ENCODE results near the gene CTRB2. TPM values are rescaled to one million over a fixed set of nuclear protein-coding genes. Genes with fewer than 3 reads are reported as not detected.
A peak's percentile ranks its signal among the peaks of the same experiment; 100 is the strongest.

Gene CTRB2
- polyA plus RNA-seq, 3 donors, result not detected

GRCh38 chr16:75203096-75203495, 3.9 kb downstream of the CTRB2 start:
- H3K27ac Mint-ChIP-seq, result no peak overlapping the region

DNA sequence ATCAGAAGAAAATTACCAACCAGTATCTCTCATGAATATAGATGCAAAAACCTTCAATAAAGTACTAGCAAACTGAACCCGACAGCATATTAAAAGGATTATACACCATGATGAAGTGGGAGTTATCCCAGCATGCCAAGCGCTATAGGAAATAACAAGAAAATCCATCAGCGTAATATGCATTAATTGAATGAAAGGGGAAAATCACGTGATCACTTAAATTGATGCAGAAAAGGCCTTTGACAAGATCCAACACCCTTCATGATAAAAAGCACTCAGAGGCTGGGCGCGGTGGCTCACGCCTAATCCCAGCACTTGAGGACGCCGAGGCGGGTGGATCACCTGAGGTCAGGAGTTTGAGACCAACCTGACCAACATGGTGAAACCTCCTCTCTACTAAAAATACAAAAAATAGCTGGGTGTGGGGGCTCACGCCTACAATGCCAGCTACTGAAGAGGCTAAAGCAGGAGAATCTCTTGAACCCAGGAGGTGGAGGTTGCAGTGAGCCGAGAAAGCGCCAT, 4.8 kb downstream of the CTRB2 start:
- Mint-ChIP-seq H3K4me1 (peaks cover 4% of the 10 kb centered on the region), H3K9me3 (no peaks in the 10 kb centered on the region), H3K27me3 (ENCODE audit: low read depth in 3 of 3) (peaks cover 60 to 78% (median 62%) of the 10 kb centered on the region in 3 donors), H3K27ac (no peak overlapping the region), H3K36me3 (no peaks in the 10 kb centered on the region), H3K4me3 (peak overlapping the region in 1 of 2 donors; percentile 28)
- Histone ChIP-seq H2AFZ (ENCODE audit: insufficient read depth, low read depth, low read length, poor library complexity, severe bottlenecking) (no peak overlapping the region), H3K9ac (ENCODE audit: insufficient read depth, low read length, poor library complexity, severe bottlenecking) (no peak overlapping the region), H4K20me1 (ENCODE audit: insufficient read depth, low read length) (no peaks in the 10 kb centered on the region), H3K4me3 (replicated peaks in 1 of 3; ENCODE audit: low read depth in 2 of 3, low read length in 3 of 3) (no peak overlapping the region), H3K9me3 (replicated peaks in 1 of 2; ENCODE audit: control insufficient read depth in 1 of 2, insufficient read depth in 1 of 2, low read length in 2 of 2) (no peaks in the 10 kb centered on the region), H3K4me2 (replicated peaks; ENCODE audit: extremely low read depth, low read length, poor library complexity, severe bottlenecking) (no peak overlapping the region), H3K27ac (ENCODE audit: low read depth in 1 of 2, low read length in 2 of 2) (no peak overlapping the region), H3K27me3 (ENCODE audit: control insufficient read depth in 2 of 2, insufficient read depth in 2 of 2, low read length in 2 of 2) (peaks cover 10 to 40% of the 10 kb centered on the region in 2 donors), H3K36me3 (replicated peaks in 1 of 2; ENCODE audit: control insufficient read depth in 1 of 2, insufficient read depth in 2 of 2, low read length in 2 of 2) (no peaks in the 10 kb centered on the region), H3K79me2 (ENCODE audit: insufficient read depth, low read length) (no peaks in the 10 kb centered on the region), H3K4me1 (ENCODE audit: control insufficient read depth in 1 of 2, insufficient read depth in 2 of 2, low read length in 2 of 2) (no peaks in the 10 kb centered on the region)
- intact Hi-C loops (cut with micrococcal nuclease), result no loop called here
- TF ChIP-seq CTCF (IDR thresholded peaks at IDR 0.05), result no peak
- DNase-seq, result no peak
- 97% methylated on average over 5 of the region's 13 CpGs for WGBS (ENCODE audit: insufficient coverage)

More at GRCh38 chr16:75203096-75203495, 3.9 kb downstream of the CTRB2 start:
- H3K36me3 ChIP-seq (replicated peaks in 1 of 2; ENCODE audit: control insufficient read depth in 1 of 2, insufficient read depth in 2 of 2, low read length in 2 of 2), result no peaks in the 10 kb centered on the region
- no peaks in the 10 kb centered on the region for H3K4me1 ChIP-seq (ENCODE audit: control insufficient read depth in 1 of 2, insufficient read depth in 2 of 2, low read length in 2 of 2)
- H3K9ac ChIP-seq (ENCODE audit: insufficient read depth, low read length, poor library complexity, severe bottlenecking), result no peak overlapping the region
- H3K9me3 Mint-ChIP-seq, result peaks cover 0 to 3% (median 0%) of the 10 kb centered on the region in 7 donors
- H2AFZ ChIP-seq (ENCODE audit: insufficient read depth, low read depth, low read length, poor library complexity, severe bottlenecking), result no peak overlapping the region
- no peak overlapping the region for H3K4me2 ChIP-seq (replicated peaks; ENCODE audit: extremely low read depth, low read length, poor library complexity, severe bottlenecking)
- no peaks in the 10 kb centered on the region for H3K79me2 ChIP-seq (ENCODE audit: insufficient read depth, low read length)
- peaks cover 2 to 31% of the 10 kb centered on the region in 2 donors for H3K27me3 ChIP-seq (ENCODE audit: control insufficient read depth in 2 of 2, insufficient read depth in 2 of 2, low read length in 2 of 2)
- H3K4me1 Mint-ChIP-seq, result peaks cover 4% of the 10 kb centered on the region
- intact Hi-C loops (cut with micrococcal nuclease), result no loop called here
- no peak for TF ChIP-seq CTCF (IDR thresholded peaks at IDR 0.05)
- H3K9me3 ChIP-seq (replicated peaks in 1 of 2; ENCODE audit: control insufficient read depth in 1 of 2, insufficient read depth in 1 of 2, low read length in 2 of 2), result no peaks in the 10 kb centered on the region
- no peaks in the 10 kb centered on the region for H3K36me3 Mint-ChIP-seq
- no peak overlapping the region for H3K27ac ChIP-seq (ENCODE audit: low read depth in 1 of 2, low read length in 2 of 2)
- DNase-seq, result no peak
- no peak overlapping the region for H3K4me3 Mint-ChIP-seq
- no peak overlapping the region for H3K4me3 ChIP-seq (replicated peaks in 1 of 3; ENCODE audit: low read depth in 2 of 3, low read length in 3 of 3)
- H3K27me3 Mint-ChIP-seq (ENCODE audit: low read depth in 3 of 3), result peaks cover 54 to 78% (median 59%) of the 10 kb centered on the region in 3 donors
- 98% methylated on average over 8 of the region's 12 CpGs for WGBS (ENCODE audit: insufficient coverage)
- H4K20me1 ChIP-seq (ENCODE audit: insufficient read depth, low read length), result no peaks in the 10 kb centered on the region

All from CD14-positive monocyte (primary cell).